Activated CD8-positive, alpha-beta memory T cell treated with anti-CD3 and anti-CD28 coated beads for 48 hours (primary cell): ENCODE results near the gene CLIC5.

Experiments
- DNase-seq, 3 experiments: peaks; one replicate each; pipeline ENCODE4 v3.0.0-alpha.2; 2020; ENCODE audit warnings: low read depth in 2 of 3, low spot score in 2 of 3

The CLIC5 gene

GRCh38 chr6:45966340-45966739, 49.3 kb downstream of the CLIC5 start:
- DNase-seq = no peak

GRCh38 chr6:45965792-45966191, 49.9 kb downstream of the CLIC5 start:
- no peak for DNase-seq

GRCh38 chr6:45965007-45965406, 50.7 kb downstream of the CLIC5 start:
- no peak for DNase-seq

GRCh38 chr6:45964300-45964699, 51.4 kb downstream of the CLIC5 start:
- no peak for DNase-seq

- no peak for DNase-seq
These were observed 51.8 kb downstream of the CLIC5 start for GRCh38 chr6:45963896-45964295.

GRCh38 chr6:45961125-45961524, 54.5 kb downstream of the CLIC5 start:
- no peak for DNase-seq

GRCh38 chr6:45959534-45960145, 56.0 kb downstream of the CLIC5 start:
- no peak for DNase-seq

- no peak for DNase-seq
These were observed 59.0 kb downstream of the CLIC5 start for GRCh38 chr6:45956663-45957062.

GRCh38 chr6:45956176-45956575, 59.5 kb downstream of the CLIC5 start:
- DNase-seq = no peak

- DNase-seq = no peak
These were observed 60.1 kb downstream of the CLIC5 start for GRCh38 chr6:45955597-45955996.

- no peak for DNase-seq
These were observed 63.1 kb downstream of the CLIC5 start for GRCh38 chr6:45952546-45952945.

GRCh38 chr6:45952168-45952529, 63.5 kb downstream of the CLIC5 start:
- no peak for DNase-seq

- DNase-seq = no peak
These were observed 64.1 kb downstream of the CLIC5 start for GRCh38 chr6:45951321-45952167.

GRCh38 chr6:45949256-45949655, 66.4 kb downstream of the CLIC5 start:
- DNase-seq = no peak

GRCh38 chr6:45947807-45948206, 67.9 kb downstream of the CLIC5 start:
- DNase-seq = no peak

GRCh38 chr6:45946887-45947286, 68.8 kb downstream of the CLIC5 start:
- no peak for DNase-seq

GRCh38 chr6:45946352-45946751, 69.3 kb downstream of the CLIC5 start:
- no peak for DNase-seq

GRCh38 chr6:45942953-45943352, 72.7 kb downstream of the CLIC5 start:
- no peak for DNase-seq

- no peak for DNase-seq
These were observed 81.8 kb downstream of the CLIC5 start for GRCh38 chr6:45933855-45934254.

- no peak for DNase-seq
These were observed 84.4 kb downstream of the CLIC5 start for GRCh38 chr6:45931232-45931631.

- peak in 2 of 3 experiments; percentile 29 to 30 for DNase-seq
These were observed 85.1 kb downstream of the CLIC5 start for GRCh38 chr6:45930420-45931040.
